NK-92 treated with Interleukin-12 subunit alpha and Interleukin-12 subunit beta, amount 100 ng/mL, for 24 hours (cell line): ENCODE data around the gene GARIN3.
"Not testable (repeated sequence)": the region's sequence is repeated elsewhere in the genome, so short reads cannot be mapped to it uniquely, and the experiment has no call there.

Source experiments
- DNase-seq: peaks from one replicate; lab custom pipeline; 2025; lab: John Stamatoyannopoulos, UW

Gene GARIN3

GRCh38 chr5:157166214-157167213, at the start of gene GARIN3:
TSS of gene GARIN3 (minus strand) at chr5:157166264. CDS start at chr5:157166168, 96 bp downstream.
- no peak for DNase-seq

GRCh38 chr5:157215514-157216167, 49.6 kb upstream of the GARIN3 start:
- DNase-seq, result peak; percentile 76

GRCh38 chr5:157214861-157215513, 48.9 kb upstream of the GARIN3 start:
- DNase-seq, result peak; percentile 46

DNA sequence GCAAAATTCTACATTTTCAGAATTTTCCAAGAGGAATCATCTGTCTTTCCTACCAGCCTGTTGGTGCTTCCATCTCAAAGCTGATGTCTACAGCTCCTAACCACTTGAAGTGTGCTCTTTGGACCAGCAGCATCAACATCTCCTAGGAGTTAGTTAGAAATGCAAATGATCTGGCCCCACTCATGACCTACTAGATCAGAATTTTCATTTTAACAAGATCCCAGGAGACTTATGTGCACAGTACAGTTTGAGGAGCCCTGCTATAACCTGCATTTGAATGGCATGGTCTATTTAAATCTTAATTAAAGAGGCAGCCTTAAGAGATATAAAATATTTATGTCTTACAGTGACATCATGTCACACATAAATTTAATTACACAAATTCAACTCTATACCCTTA, 48.4 kb upstream of the GARIN3 start:
- DNase-seq, result no peak

- DNase-seq, result no peak
Observed at GRCh38 chr5:157213527-157214243, 47.6 kb upstream of the GARIN3 start.

GRCh38 chr5:157212307-157212706, 46.2 kb upstream of the GARIN3 start:
- DNase-seq, result no peak

- not testable (repeated sequence) for DNase-seq
Observed at GRCh38 chr5:157210652-157211051, 44.6 kb upstream of the GARIN3 start.

GRCh38 chr5:157205708-157206107, 39.6 kb upstream of the GARIN3 start:
- DNase-seq, result no peak

GRCh38 chr5:157204765-157205164, 38.7 kb upstream of the GARIN3 start:
- DNase-seq, result no peak

DNA sequence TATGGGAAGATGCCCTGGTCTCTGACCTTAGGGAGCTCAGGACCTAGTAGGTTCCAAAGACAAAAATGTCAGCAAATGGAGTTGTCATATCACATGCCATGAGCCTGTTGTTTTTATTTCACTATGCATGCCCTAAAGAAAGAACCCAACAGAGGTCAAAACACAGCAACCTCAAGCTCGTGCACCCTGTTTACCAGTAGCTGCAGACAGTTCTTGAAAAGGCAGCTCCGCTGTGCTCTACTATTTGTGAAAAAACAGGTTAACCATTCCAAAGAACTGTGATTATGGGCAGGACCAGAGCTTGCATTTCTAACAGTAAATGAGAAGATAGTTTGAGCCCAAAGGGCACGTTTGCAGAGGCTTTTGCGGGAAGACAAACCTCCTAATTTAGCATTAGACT, 37.4 kb upstream of the GARIN3 start:
- no peak for DNase-seq

DNA sequence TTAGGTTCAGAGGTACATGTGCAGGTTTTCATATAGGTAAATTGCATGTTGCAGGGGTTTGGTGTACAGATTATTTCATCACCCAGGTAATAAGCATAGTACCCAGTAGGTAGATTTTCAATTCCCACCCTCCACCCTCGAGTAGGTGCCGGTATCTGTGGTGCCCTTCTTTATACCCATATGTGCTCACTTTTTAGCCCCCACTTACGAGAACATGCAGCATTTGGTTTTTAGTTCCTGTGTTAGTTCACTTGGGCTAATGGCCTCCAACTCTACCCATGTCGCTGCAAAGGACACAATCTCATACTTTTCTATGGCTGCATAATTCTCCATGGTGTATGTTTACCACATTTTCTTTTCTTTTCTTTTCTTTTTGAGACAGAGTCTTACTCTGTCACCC, 35.8 kb upstream of the GARIN3 start:
- DNase-seq, result no peak

- peak; percentile 64 for DNase-seq
Observed at GRCh38 chr5:157198277-157198986, 32.4 kb upstream of the GARIN3 start.

DNA sequence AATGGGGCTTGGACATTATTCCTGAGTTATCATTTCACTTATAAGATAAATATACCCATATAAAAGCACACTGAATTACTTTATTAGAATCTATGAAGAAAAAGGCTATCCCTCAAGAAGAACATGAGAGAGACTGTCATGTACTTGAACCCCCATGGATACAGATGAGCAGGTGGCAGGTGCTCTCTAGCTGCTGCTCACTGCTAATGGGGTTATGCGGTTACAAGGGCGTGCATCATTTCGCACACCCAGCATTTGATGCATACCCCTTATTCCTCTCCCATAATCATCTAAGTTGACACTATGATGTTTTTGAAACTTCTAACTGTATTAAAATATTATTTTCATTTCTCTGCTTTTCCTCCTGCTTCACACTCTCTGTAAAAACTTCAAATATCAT, 31.0 kb upstream of the GARIN3 start:
- DNase-seq, result no peak

DNA sequence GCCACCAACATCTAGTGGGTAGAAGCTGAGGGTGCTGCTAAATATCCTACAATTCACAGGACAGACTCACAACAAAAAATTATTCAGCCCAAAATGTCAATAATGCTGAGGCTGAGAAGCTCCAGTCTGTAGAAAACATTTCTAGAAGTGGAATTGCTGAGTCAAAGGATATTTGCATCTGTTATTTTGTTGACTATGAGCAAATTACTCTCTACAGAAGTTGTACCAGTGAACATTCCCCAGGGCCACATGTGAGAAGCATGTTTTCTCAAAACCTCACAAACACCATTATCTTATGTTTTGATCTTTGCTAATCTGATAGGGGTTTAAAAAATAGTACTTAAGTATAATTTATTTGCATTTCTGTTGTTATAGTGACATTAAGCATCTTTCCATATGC, 30.0 kb upstream of the GARIN3 start:
- DNase-seq, result no peak

DNA sequence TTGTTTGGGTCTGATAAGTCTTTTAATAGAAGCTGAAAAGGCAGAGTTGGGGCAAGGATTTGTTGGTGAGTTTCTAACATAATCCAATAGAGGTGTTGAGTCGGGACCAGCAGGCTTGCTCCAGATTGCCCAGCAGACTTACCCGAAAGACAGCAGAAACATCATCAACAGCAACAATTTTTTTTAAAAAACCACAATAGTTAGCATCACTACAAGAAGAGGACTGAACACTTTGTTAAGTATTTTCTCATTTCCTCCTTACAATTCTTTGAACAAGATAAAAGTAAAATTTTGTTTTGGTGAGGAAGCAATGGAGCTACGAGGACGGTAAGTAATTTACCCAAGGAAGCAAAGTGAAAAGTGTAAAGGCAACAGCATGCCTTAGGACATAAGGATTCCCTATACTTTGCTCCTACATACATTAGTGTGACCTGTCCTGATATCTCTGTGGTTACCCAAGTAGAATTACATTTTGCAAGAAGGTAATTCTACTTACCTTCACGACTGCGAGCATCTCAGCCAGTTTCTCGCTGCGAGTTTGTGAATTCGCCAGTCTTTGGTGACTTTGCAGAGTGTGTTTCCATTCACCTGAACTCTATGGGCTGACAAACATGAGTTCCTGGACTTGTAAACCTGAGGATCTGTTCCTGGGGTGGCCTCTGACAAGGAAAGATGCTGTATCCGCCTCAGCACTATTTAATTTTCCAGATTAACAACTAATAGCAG, 27.8 kb upstream of the GARIN3 start:
- DNase-seq, result no peak

- no peak for DNase-seq
Observed at GRCh38 chr5:157189223-157189622, 23.2 kb upstream of the GARIN3 start.

- DNase-seq, result no peak
Observed at GRCh38 chr5:157188270-157188669, 22.2 kb upstream of the GARIN3 start.

GRCh38 chr5:157187046-157187754, 21.1 kb upstream of the GARIN3 start:
- no peak for DNase-seq

GRCh38 chr5:157186309-157187045, 20.4 kb upstream of the GARIN3 start:
- no peak for DNase-seq
